HS-27A (cell line): ENCODE data around the gene ZNF687.

Experiments
- DNase-seq: peaks from one replicate; pipeline ENCODE4 v3.0.0-alpha.2; 2012; ENCODE audit warnings: low read depth, missing footprints

ZNF687 gene

GRCh38 chr1:151277249-151277648, 4.8 kb upstream of the ZNF687 start:
- DNase-seq: no peak

GRCh38 chr1:151281225-151281968, 702 bp upstream of the ZNF687 start:
- DNase-seq: peak; percentile 93

- no peak for DNase-seq
Measured at GRCh38 chr1:151282883-151283725, 1.0 kb downstream of the ZNF687 start.

GRCh38 chr1:151284013-151284577, 2.0 kb downstream of the ZNF687 start:
- DNase-seq: no peak

- DNase-seq: no peak
Measured at GRCh38 chr1:151286619-151287340, 4.7 kb downstream of the ZNF687 start.

GRCh38 chr1:151287341-151287699, 5.2 kb downstream of the ZNF687 start:
- no peak for DNase-seq

GRCh38 chr1:151287767-151288500, 5.8 kb downstream of the ZNF687 start:
- DNase-seq: no peak

GRCh38 chr1:151288502-151288901, 6.4 kb downstream of the ZNF687 start:
- no peak for DNase-seq

GRCh38 chr1:151289080-151289935, 7.2 kb downstream of the ZNF687 start:
- no peak for DNase-seq

GRCh38 chr1:151289991-151290708, 8.1 kb downstream of the ZNF687 start:
- no peak for DNase-seq

GRCh38 chr1:151290709-151291303, 8.7 kb downstream of the ZNF687 start:
- DNase-seq: no peak

- no peak for DNase-seq
Measured at GRCh38 chr1:151292207-151293030, 10.3 kb downstream of the ZNF687 start.

GRCh38 chr1:151293093-151293492, 11.0 kb downstream of the ZNF687 start:
- DNase-seq: no peak

GRCh38 chr1:151294742-151295462, 12.8 kb downstream of the ZNF687 start:
- DNase-seq: no peak

GRCh38 chr1:151309811-151310323, 27.8 kb downstream of the ZNF687 start:
- no peak for DNase-seq

GRCh38 chr1:151311011-151311410, 28.9 kb downstream of the ZNF687 start:
- DNase-seq: no peak

- DNase-seq: peak; percentile 93
Measured at GRCh38 chr1:151311589-151312331, 29.7 kb downstream of the ZNF687 start.
